ENCODE results near the gene WIPI1.
"Not testable (repeated sequence)": the region's sequence is repeated elsewhere in the genome, so short reads cannot be mapped to it uniquely, and the experiment has no call there.

The WIPI1 gene

GRCh38 chr17:68413597-68414560 lies 43.4 kb downstream of the WIPI1 start:
- DNase-seq = not testable (repeated sequence)

GRCh38 chr17:68407656-68408055 lies 49.6 kb downstream of the WIPI1 start:
- DNase-seq = not testable (repeated sequence)

GRCh38 chr17:68403837-68404236 lies 53.5 kb downstream of the WIPI1 start:
- DNase-seq = not testable (repeated sequence)

- no peak for DNase-seq
These were observed 54.2 kb downstream of the WIPI1 start for GRCh38 chr17:68403122-68403521.

- no peak for DNase-seq
These were observed 56.0 kb downstream of the WIPI1 start for GRCh38 chr17:68401288-68401687.

GRCh38 chr17:68400404-68400735 lies 56.9 kb downstream of the WIPI1 start:
- DNase-seq = no peak

- no peak for DNase-seq
These were observed 57.5 kb downstream of the WIPI1 start for GRCh38 chr17:68399638-68400403.

- no peak for DNase-seq
These were observed 58.3 kb downstream of the WIPI1 start for GRCh38 chr17:68398691-68399637.

GRCh38 chr17:68397108-68397536 lies 60.2 kb downstream of the WIPI1 start:
- DNase-seq = no peak

GRCh38 chr17:68396226-68397107 lies 60.8 kb downstream of the WIPI1 start:
- DNase-seq = peak; percentile 10

- no peak for DNase-seq
These were observed 62.5 kb downstream of the WIPI1 start for GRCh38 chr17:68394608-68395331.

GRCh38 chr17:68391561-68392268 lies 65.6 kb downstream of the WIPI1 start:
- DNase-seq = peak; percentile 20

- no peak for DNase-seq
These were observed 66.3 kb downstream of the WIPI1 start for GRCh38 chr17:68390888-68391545.

- DNase-seq = no peak
These were observed 68.3 kb downstream of the WIPI1 start for GRCh38 chr17:68389041-68389440.

GRCh38 chr17:68387435-68388218 lies 69.7 kb downstream of the WIPI1 start:
- DNase-seq = no peak

GRCh38 chr17:68385490-68386215 lies 71.6 kb downstream of the WIPI1 start:
- DNase-seq = no peak

GRCh38 chr17:68384941-68385340 lies 72.4 kb downstream of the WIPI1 start:
- no peak for DNase-seq

GRCh38 chr17:68384471-68384870 lies 72.8 kb downstream of the WIPI1 start:
- no peak for DNase-seq

Data from DMS79 treated with DMSO at 0.1 percent for 48 hours (cell line).